ACHN (cell line): ENCODE results near the gene ZNF366.
"Not testable (repeated sequence)": the region's sequence is repeated elsewhere in the genome, so short reads cannot be mapped to it uniquely, and the experiment has no call there.

ENCODE experiments used
- DNase-seq: peaks from one replicate; pipeline ENCODE4 v3.0.0-alpha.2; 2015
- in situ Hi-C: cut with HindIII; loops from 2 replicates; pipeline ENCODE4 v1.10.0; 2017; ENCODE audit warnings: low sequenced_read_pairs, low pct_ligation_motif_present, low pct_unique_long_range_greater_than_20kb

Gene ZNF366

GRCh38 chr5:72433522-72433921 is 73.7 kb downstream of the ZNF366 start:
- in situ Hi-C loops = no loop called here

GRCh38 chr5:72428669-72429068 is 78.5 kb downstream of the ZNF366 start:
- in situ Hi-C loops = no loop called here
- DNase-seq = no peak

More at GRCh38 chr5:72433522-72433921, 73.7 kb downstream of the ZNF366 start:
- no peak for DNase-seq

GRCh38 chr5:72427488-72428437 is 79.4 kb downstream of the ZNF366 start:
- in situ Hi-C loops = no loop called here
- DNase-seq = no peak

- in situ Hi-C loops = no loop called here
- DNase-seq = no peak
Observed at GRCh38 chr5:72427016-72427415, 80.2 kb downstream of the ZNF366 start.

GRCh38 chr5:72426019-72426418 is 81.2 kb downstream of the ZNF366 start:
- DNase-seq = no peak

GRCh38 chr5:72418271-72418670 is 88.9 kb downstream of the ZNF366 start:
- in situ Hi-C loops = no loop called here
- no peak for DNase-seq

More at GRCh38 chr5:72426019-72426418, 81.2 kb downstream of the ZNF366 start:
- in situ Hi-C loops = no loop called here

- in situ Hi-C loops = no loop called here
Observed at GRCh38 chr5:72417333-72418062, 89.7 kb downstream of the ZNF366 start.

GRCh38 chr5:72415616-72416325 is 91.4 kb downstream of the ZNF366 start:
- in situ Hi-C loops = no loop called here
- no peak for DNase-seq

More at GRCh38 chr5:72417333-72418062, 89.7 kb downstream of the ZNF366 start:
- no peak for DNase-seq

GRCh38 chr5:72412283-72413055 is 94.7 kb downstream of the ZNF366 start:
- in situ Hi-C loops = no loop called here

GRCh38 chr5:72410688-72411295 is 96.4 kb downstream of the ZNF366 start:
- in situ Hi-C loops = no loop called here
- no peak for DNase-seq

More at GRCh38 chr5:72412283-72413055, 94.7 kb downstream of the ZNF366 start:
- no peak for DNase-seq

GRCh38 chr5:72408603-72409002 is 98.6 kb downstream of the ZNF366 start:
- in situ Hi-C loops = no loop called here
- DNase-seq = no peak

- in situ Hi-C loops = no loop called here
- DNase-seq = no peak
Observed at GRCh38 chr5:72408127-72408526, 99.1 kb downstream of the ZNF366 start.

GRCh38 chr5:72407541-72407940 is 99.7 kb downstream of the ZNF366 start:
- in situ Hi-C loops = no loop called here
- no peak for DNase-seq

- in situ Hi-C loops = no loop called here
- no peak for DNase-seq
Observed at GRCh38 chr5:72407078-72407477, 100.1 kb downstream of the ZNF366 start.

- DNase-seq, in situ Hi-C loops: not testable (repeated sequence)
Observed at GRCh38 chr5:72404771-72405170, 102.4 kb downstream of the ZNF366 start.

- DNase-seq = no peak
- in situ Hi-C loops = no loop called here
Observed at GRCh38 chr5:72402959-72403628, 104.1 kb downstream of the ZNF366 start.

GRCh38 chr5:72402381-72402890 is 104.8 kb downstream of the ZNF366 start:
- DNase-seq = no peak
- in situ Hi-C loops = no loop called here
